Mucosa of rectum (tissue), 2 donors: ENCODE results near the gene SMAD3.
"Not testable (repeated sequence)": the region's sequence is repeated elsewhere in the genome, so short reads cannot be mapped to it uniquely, and the experiment has no call there.

Experiments
- H3K27ac ChIP-seq, 2 donors: one replicate each; pipeline ENCODE4 v1.7.0; 2013; ENCODE audit warnings: inconsistent platforms in 2 of 2, low read depth in 2 of 2, low read length in 2 of 2
- H3K27me3 ChIP-seq, 2 donors: one replicate each; pipeline ENCODE4 v1.7.0; 2013; ENCODE audit warnings: low read length in 2 of 2; ENCODE audit not compliant: control insufficient read depth in 2 of 2, insufficient read depth in 2 of 2
- H3K36me3 ChIP-seq, 2 donors: one replicate each; pipeline ENCODE4 v1.7.0; 2013; ENCODE audit warnings: low read length in 2 of 2; ENCODE audit not compliant: control insufficient read depth in 2 of 2, insufficient read depth in 2 of 2
- H3K4me1 ChIP-seq, 2 donors: one replicate each; pipeline ENCODE4 v1.7.0; 2013; ENCODE audit warnings: low read length in 2 of 2, mild to moderate bottlenecking in 1 of 2; ENCODE audit not compliant: control insufficient read depth in 2 of 2, insufficient read depth in 2 of 2
- H3K4me3 ChIP-seq, 2 donors: one replicate each; pipeline ENCODE4 v1.7.0; 2013; ENCODE audit warnings: low read length in 2 of 2
- H3K9ac ChIP-seq, 2 donors: one replicate each; pipeline ENCODE4 v1.7.0; 2013; ENCODE audit warnings: low read length in 2 of 2, low read depth in 1 of 2, mild to moderate bottlenecking in 1 of 2
- H3K9me3 ChIP-seq, 2 donors: one replicate each; pipeline ENCODE4 v1.7.0; 2013; ENCODE audit warnings: low read length in 2 of 2; ENCODE audit not compliant: control insufficient read depth in 2 of 2
- donor health status: healthy.
- donor health status: Normal muscosa, but diverticular disease.

SMAD3 gene

DNA sequence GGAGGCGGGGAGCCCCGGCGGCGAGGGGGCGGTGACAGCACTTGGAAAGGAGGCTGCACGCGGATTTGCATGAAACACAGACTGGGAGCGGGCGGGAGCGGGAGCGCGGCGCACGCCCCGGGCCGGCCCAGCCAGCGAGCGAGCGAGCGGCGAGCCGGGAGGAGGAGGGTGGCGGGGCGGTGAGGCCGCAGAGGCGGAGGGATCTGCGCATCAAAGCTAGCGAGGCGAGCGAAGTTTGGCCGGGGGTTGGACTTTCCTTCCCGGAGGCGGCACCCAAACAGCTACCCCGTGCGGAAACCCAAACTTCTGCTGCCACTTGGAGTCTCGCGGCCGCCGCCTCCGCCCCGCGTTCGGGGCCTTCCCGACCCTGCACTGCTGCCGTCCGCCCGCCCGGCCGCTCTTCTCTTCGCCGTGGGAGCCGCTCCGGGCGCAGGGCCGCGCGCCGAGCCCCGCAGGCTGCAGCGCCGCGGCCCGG lies at the start of gene SMAD3:
Gene SMAD3 (plus strand): TSS at position 72 of the 475 bp plus-strand sequence. CDS start 553 bp downstream, outside the sequence.
- H3K9ac ChIP-seq = peak within 1 kb of the TSS; percentile 89 to 90
- H3K27ac ChIP-seq = peak within 1 kb of the TSS; percentile 91 to 95
- H3K27me3 ChIP-seq = no peaks in the 10 kb centered on the region
- peak within 1 kb of the TSS; percentile 82 to 90 for H3K4me3 ChIP-seq
- no peaks in the 10 kb centered on the region for H3K36me3 ChIP-seq
- H3K9me3 ChIP-seq = no peaks in the 10 kb centered on the region
- H3K4me1 ChIP-seq = peaks cover 43 to 62% of the 10 kb centered on the region in 2 donors

GRCh38 chr15:67017311-67017710 lies 48.1 kb upstream of the SMAD3 start:
- no peaks in the 10 kb centered on the region for H3K27me3 ChIP-seq
- no peak overlapping the region for H3K4me3 ChIP-seq
- no peak overlapping the region for H3K9ac ChIP-seq
- H3K4me1 ChIP-seq = no peaks in the 10 kb centered on the region
- H3K9me3 ChIP-seq = no peaks in the 10 kb centered on the region
- no peaks in the 10 kb centered on the region for H3K36me3 ChIP-seq
- no peak overlapping the region for H3K27ac ChIP-seq

DNA sequence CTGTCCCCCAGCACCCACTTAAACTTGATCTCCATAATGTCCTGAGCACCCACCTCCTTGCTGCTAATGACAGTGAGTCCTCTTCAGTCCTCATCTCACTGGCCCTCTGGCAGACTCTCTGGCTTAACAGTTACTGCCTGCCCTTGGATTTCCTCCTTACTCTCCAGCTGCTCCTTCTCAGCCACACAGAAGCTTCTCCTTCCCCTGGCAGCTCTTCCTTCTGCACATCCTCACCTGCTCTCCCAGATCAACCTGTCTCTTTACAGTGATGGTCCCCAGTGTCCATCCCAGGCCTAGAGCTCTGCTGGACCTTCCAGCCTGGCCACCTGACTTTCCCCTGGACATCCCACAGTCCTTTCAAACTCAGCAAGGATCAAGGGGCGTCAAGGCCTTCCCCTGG lies 47.4 kb upstream of the SMAD3 start:
- Histone ChIP-seq H3K9me3 (no peaks in the 10 kb centered on the region), H3K9ac (no peak overlapping the region), H3K27ac (no peak overlapping the region), H3K4me1 (no peaks in the 10 kb centered on the region), H3K4me3 (no peak overlapping the region), H3K27me3 (no peaks in the 10 kb centered on the region), H3K36me3 (no peaks in the 10 kb centered on the region)

DNA sequence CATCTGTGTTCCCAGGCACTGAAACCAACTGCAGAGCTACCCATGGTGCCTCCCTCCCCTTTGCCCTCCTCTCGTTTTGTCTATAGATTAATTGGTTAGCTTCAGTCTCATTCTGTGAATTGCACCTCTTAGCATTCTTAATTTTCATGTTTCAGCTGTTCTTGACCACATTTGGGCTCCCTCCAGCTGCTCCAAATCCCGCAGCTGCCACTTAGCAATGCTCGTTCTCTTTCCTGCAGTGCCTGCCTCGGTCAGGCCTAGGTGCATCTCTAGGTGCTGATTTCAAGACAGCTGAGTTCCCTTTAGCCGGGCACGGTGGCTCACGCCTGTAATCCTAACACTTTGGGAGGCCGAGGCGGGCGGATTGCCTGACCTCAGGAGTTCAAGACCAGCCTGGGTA lies 47.0 kb upstream of the SMAD3 start:
- Histone ChIP-seq H3K9me3 (no peaks in the 10 kb centered on the region), H3K4me3 (no peak overlapping the region), H3K36me3 (no peaks in the 10 kb centered on the region), H3K27me3 (no peaks in the 10 kb centered on the region), H3K27ac (no peak overlapping the region), H3K4me1 (peaks cover 0 to under 1% of the 10 kb centered on the region in 2 donors), H3K9ac (no peak overlapping the region)

DNA sequence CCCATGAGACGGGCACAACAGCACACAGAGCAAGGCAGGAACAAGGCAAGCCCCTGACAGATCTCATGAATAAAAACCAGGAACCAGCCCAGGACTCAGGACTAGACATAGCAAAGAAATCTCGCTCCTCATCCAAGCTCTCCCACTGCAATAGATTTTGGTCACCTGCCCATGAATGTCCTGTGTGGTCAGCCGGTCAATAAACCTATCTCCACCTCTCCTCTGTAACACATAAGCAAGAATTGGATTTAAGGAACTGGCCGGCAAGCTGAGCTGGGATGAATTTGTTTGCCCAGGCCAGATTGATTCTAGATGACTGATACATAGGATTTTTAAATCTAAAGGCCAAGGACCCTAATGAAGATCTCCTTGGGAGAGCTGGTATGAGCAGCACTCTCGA lies 46.3 kb upstream of the SMAD3 start:
- Histone ChIP-seq H3K9me3 (no peaks in the 10 kb centered on the region), H3K9ac (no peak overlapping the region), H3K27me3 (no peaks in the 10 kb centered on the region)

DNA sequence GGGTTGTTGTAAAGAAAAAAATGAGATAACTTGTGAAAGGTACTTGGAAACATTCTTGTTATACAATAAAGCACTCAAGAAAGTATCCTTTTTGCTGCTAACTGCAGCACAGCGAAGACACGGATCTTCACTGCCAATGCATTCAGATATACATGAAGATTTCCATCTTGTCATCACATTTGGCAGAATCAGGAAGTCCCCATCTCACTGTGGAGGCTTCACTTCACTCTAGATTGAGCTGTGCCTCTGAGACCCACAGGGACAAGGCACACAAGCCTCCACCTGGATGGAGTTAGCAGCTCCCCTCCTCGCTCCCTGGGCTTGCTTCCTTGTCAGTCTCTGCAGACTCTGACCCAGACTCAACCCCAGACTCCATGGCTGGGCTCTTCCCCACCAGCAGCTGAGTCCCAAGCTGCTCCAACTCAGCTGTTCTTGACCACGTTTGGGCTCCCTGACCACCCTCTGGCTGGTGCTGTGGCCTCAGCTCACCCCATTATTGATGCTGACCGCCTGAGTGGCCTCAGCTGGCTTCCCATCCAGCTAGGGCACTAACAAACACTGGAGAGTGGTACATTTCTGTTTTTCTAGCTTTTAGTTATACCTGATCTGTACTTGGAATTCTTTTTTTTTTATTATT lies 45.4 kb upstream of the SMAD3 start:
- peaks cover 14 to 15% of the 10 kb centered on the region in 2 donors for H3K4me1 ChIP-seq
- no peaks in the 10 kb centered on the region for H3K36me3 ChIP-seq
- no peaks in the 10 kb centered on the region for H3K9me3 ChIP-seq
- H3K4me3 ChIP-seq = no peak overlapping the region
- no peaks in the 10 kb centered on the region for H3K27me3 ChIP-seq
- H3K9ac ChIP-seq = no peak overlapping the region
- no peak overlapping the region for H3K27ac ChIP-seq

More for the DNA sequence above, 46.3 kb upstream of the SMAD3 start:
- Histone ChIP-seq H3K27ac (no peak overlapping the region), H3K4me3 (no peak overlapping the region), H3K36me3 (no peaks in the 10 kb centered on the region), H3K4me1 (peaks cover 6 to 7% of the 10 kb centered on the region in 2 donors)

GRCh38 chr15:67020668-67021067 lies 44.7 kb upstream of the SMAD3 start:
- H3K36me3 ChIP-seq, H3K9me3 ChIP-seq, H3K27ac ChIP-seq, H3K27me3 ChIP-seq, H3K9ac ChIP-seq, H3K4me3 ChIP-seq: not testable (repeated sequence)
- peaks cover 20 to 21% of the 10 kb centered on the region in 2 donors for H3K4me1 ChIP-seq

- peaks cover 23 to 28% of the 10 kb centered on the region in 2 donors for H3K4me1 ChIP-seq
- H3K4me3 ChIP-seq = no peak overlapping the region
- H3K9me3 ChIP-seq = no peaks in the 10 kb centered on the region
- no peak overlapping the region for H3K27ac ChIP-seq
- no peaks in the 10 kb centered on the region for H3K27me3 ChIP-seq
- H3K9ac ChIP-seq = no peak overlapping the region
- H3K36me3 ChIP-seq = no peaks in the 10 kb centered on the region
These were observed 43.9 kb upstream of the SMAD3 start for GRCh38 chr15:67021455-67021854.

GRCh38 chr15:67022587-67023105 lies 42.8 kb upstream of the SMAD3 start:
- Histone ChIP-seq H3K27ac (no peak overlapping the region), H3K9ac (no peak overlapping the region), H3K4me1 (peaks cover 23 to 31% of the 10 kb centered on the region in 2 donors), H3K4me3 (no peak overlapping the region), H3K9me3 (no peaks in the 10 kb centered on the region), H3K27me3 (no peaks in the 10 kb centered on the region), H3K36me3 (no peaks in the 10 kb centered on the region)

DNA sequence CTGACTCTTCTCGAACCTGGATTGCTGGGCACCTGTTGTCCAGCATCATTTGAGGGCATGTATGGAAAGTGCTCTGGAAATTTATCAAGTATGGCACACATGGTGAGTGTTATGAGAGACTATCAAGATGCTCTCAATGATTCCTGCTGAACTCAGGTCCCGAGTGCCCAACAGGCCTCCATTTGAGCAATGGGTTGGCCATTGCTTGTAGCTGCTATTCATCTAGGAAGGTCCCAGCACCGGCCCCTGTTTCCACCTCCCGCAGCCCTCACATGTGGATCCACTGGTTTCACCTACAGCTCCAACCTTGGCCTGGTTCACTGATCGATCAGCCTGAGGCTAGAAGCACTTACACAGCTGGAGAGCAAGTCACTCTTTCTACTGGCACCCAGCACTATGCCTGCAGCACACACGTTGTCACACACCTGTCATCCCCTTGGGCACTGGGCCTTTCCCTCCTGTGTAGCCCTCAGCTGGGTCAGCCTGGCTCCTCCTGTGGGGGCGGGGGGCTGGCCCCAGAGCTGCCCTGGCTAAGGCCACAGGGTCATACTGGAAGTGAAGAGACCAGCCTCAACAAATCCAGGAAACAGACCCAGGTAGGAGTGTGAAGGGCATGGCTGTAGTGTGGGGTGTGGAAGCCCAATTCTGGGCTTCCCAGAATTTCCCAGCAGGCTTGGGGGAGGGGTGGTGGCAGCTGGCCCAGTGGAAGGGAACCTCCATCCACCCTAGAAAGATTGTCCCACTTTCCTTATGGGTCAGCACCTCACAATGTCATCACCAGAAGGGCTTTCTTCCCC lies 41.7 kb upstream of the SMAD3 start:
- Histone ChIP-seq H3K36me3 (no peaks in the 10 kb centered on the region), H3K9ac (no peak overlapping the region), H3K27ac (peak overlapping the region; percentile 1 to 54), H3K4me3 (no peak overlapping the region), H3K4me1 (peaks cover 23 to 31% of the 10 kb centered on the region in 2 donors), H3K9me3 (no peaks in the 10 kb centered on the region), H3K27me3 (no peaks in the 10 kb centered on the region)
